OCI-LY1 (cell line): ENCODE data around the gene DUSP7.

Experiments used
- H2AFZ ChIP-seq: fragments of 200-600 bp; sonication (generic), shearing (Covaris generic); 2 replicates; pipeline ENCODE4 v1.6.0; 2014; ENCODE audit warnings: antibody characterized with exemption, mild to moderate bottlenecking, low read length
- H3F3A ChIP-seq: fragments of 200-600 bp; sonication (generic), shearing (Covaris generic); 2 replicates; pipeline ENCODE4 v1.6.0; 2014; ENCODE audit warnings: mild to moderate bottlenecking, antibody characterized with exemption, low read length, moderate library complexity; ENCODE audit not compliant: insufficient read depth
- H3K27ac ChIP-seq: fragments of 200-600 bp; sonication (generic); 2 replicates; pipeline ENCODE4 v1.5.1; 2014; ENCODE audit warnings: low read length, mixed run types, mild to moderate bottlenecking, low read depth; ENCODE audit not compliant: poor library complexity, severe bottlenecking
- H3K27me3 ChIP-seq: fragments of 200-600 bp; sonication (generic); 2 replicates; pipeline ENCODE4 v1.6.0; 2014; ENCODE audit warnings: antibody characterized with exemption, mild to moderate bottlenecking, low read length, moderate library complexity; ENCODE audit not compliant: insufficient read depth
- H3K36me3 ChIP-seq: fragments of 200-600 bp; sonication (generic); 2 replicates; pipeline ENCODE4 v1.6.1; 2014; ENCODE audit warnings: mild to moderate bottlenecking, antibody characterized with exemption, low read length, moderate library complexity, mixed read lengths; ENCODE audit not compliant: insufficient read depth
- H3K4me1 ChIP-seq: fragments of 200-600 bp; sonication (generic); 2 replicates; pipeline ENCODE4 v1.5.1; 2014; ENCODE audit warnings: mild to moderate bottlenecking, low read length, moderate library complexity; ENCODE audit not compliant: insufficient read depth, severe bottlenecking
- H3K4me2 ChIP-seq: fragments of 200-600 bp; sonication (generic), shearing (Covaris generic); 2 replicates; pipeline ENCODE4 v1.6.1; 2014; ENCODE audit warnings: low read length
- H3K4me3 ChIP-seq: fragments of 200-600 bp; sonication (generic); 2 replicates; pipeline ENCODE4 v1.5.1; 2014; ENCODE audit warnings: low read length, low read depth, mild to moderate bottlenecking, mixed read lengths; ENCODE audit not compliant: poor library complexity, severe bottlenecking
- H3K79me2 ChIP-seq: fragments of 200-600 bp; shearing (Covaris generic); 2 replicates; pipeline ENCODE4 v1.6.1; 2016; ENCODE audit warnings: mixed run types, low read length, mixed read lengths; ENCODE audit not compliant: insufficient read depth
- H3K9ac ChIP-seq: fragments of 200-600 bp; sonication (generic), shearing (Covaris generic); 2 replicates; pipeline ENCODE4 v1.6.1; 2014; ENCODE audit warnings: mild to moderate bottlenecking, low read length, mixed read lengths
- H3K9me2 ChIP-seq: fragments of 200-600 bp; sonication (generic), shearing (Covaris generic); 2 replicates; pipeline ENCODE4 v1.6.1; 2014; ENCODE audit warnings: low read depth, mild to moderate bottlenecking, low read length, mixed read lengths
- H3K9me3 ChIP-seq: fragments of 200-600 bp; shearing (Covaris generic); 2 replicates; pipeline ENCODE4 v1.6.1; 2014; ENCODE audit warnings: low read length, mixed read lengths
- H4K20me1 ChIP-seq: fragments of 200-600 bp; sonication (generic), shearing (Covaris generic); 2 replicates; pipeline ENCODE4 v1.6.0; 2016; ENCODE audit warnings: mild to moderate bottlenecking, low read length; ENCODE audit not compliant: insufficient read depth
- CTCF ChIP-seq: fragments of 200-600 bp; sonication (generic), shearing (Covaris generic); IDR thresholded peaks from 2 replicates; pipeline ENCODE4 v1.5.1; 2017; ENCODE audit warnings: mild to moderate bottlenecking, antibody characterized with exemption, low read length, moderate library complexity, mixed read lengths
- EZH2 ChIP-seq: fragments of 200-600 bp; sonication (generic), shearing (Covaris generic); IDR thresholded peaks from 2 replicates; pipeline ENCODE4 v1.8.0; 2017; ENCODE audit warnings: borderline replicate concordance, mixed run types, mild to moderate bottlenecking, antibody characterized with exemption, low read length, moderate library complexity, mixed read lengths

DUSP7 gene

GRCh38 chr3:52094571-52095485 lies 38.5 kb upstream of the DUSP7 start:
- Histone ChIP-seq H3K4me2 (no peak overlapping the region), H3K79me2 (no peaks in the 10 kb centered on the region), H2AFZ (no peak overlapping the region), H3K36me3 (peaks cover 9% of the 10 kb centered on the region; the same call in 1 of the 2 replicates), H3K27me3 (no peaks in the 10 kb centered on the region), H3K4me1 (no peaks in the 10 kb centered on the region), H3K9me3 (no peaks in the 10 kb centered on the region), H4K20me1 (no peaks in the 10 kb centered on the region), H3K27ac (no peak overlapping the region), H3K9me2 (no peaks in the 10 kb centered on the region), H3K9ac (no peak overlapping the region), H3K4me3 (no peak overlapping the region), H3F3A (no peaks in the 10 kb centered on the region)
- TF ChIP-seq EZH2 (no peak), CTCF (no peak)

DNA sequence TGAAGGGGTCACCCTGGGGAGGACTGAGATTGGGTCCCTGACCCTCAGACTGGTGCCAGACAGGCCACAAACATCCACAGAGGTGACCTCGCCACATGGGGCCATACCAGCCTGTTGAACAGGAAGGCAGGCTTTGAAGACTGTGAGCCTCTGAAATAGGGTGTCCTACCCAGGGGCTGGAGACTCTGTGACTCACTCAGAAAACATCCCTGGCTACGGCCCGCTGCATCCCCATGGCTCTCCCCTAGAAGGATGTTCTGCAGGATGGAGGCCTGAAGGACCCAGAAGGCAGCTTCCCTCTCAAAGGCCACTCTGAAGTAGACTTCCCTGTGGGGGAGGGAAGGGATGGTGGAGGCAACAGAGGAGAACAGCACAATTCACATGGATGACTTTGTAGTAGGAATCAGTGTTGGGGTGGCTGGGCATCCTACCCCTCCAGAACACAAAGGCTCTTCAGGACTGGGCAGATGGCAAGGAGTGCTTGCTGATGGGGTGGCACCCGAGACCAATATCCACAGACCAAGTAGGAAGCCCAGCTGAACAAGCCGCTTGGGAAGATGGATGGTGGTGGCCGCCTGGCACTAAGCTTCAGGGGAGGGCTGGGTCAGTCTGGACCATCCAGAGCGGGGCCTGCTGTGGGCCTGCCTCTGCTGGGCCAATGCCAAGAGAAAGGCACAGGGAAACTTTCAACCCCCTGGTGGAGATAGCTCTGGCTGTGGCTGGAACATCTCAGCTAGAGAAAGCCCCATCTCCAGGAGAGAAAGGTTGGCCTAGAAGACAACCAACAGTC lies 37.6 kb upstream of the DUSP7 start:
- Histone ChIP-seq H3K4me2 (no peak overlapping the region), H3K4me1 (no peaks in the 10 kb centered on the region), H3K9me2 (no peaks in the 10 kb centered on the region), H3K36me3 (peaks cover 8% of the 10 kb centered on the region; the same call in 1 of the 2 replicates), H2AFZ (no peak overlapping the region), H4K20me1 (no peaks in the 10 kb centered on the region), H3K27ac (no peak overlapping the region), H3K9me3 (no peaks in the 10 kb centered on the region), H3K79me2 (no peaks in the 10 kb centered on the region), H3K4me3 (no peak overlapping the region), H3K27me3 (no peaks in the 10 kb centered on the region), H3F3A (no peaks in the 10 kb centered on the region), H3K9ac (no peak overlapping the region)
- no peak for TF ChIP-seq EZH2
- TF ChIP-seq CTCF: no peak

- no peaks in the 10 kb centered on the region for H3K79me2 ChIP-seq
- H3K27me3 ChIP-seq: no peaks in the 10 kb centered on the region
- H3K27ac ChIP-seq: no peak overlapping the region
- no peaks in the 10 kb centered on the region for H4K20me1 ChIP-seq
- no peaks in the 10 kb centered on the region for H3K9me2 ChIP-seq
- H3K36me3 ChIP-seq: peaks cover 8% of the 10 kb centered on the region; the same call in 1 of the 2 replicates
- no peak overlapping the region for H2AFZ ChIP-seq
- TF ChIP-seq CTCF (no peak), EZH2 (no peak)
- no peak overlapping the region for H3K4me2 ChIP-seq
- H3K9ac ChIP-seq: no peak overlapping the region
- H3K4me3 ChIP-seq: no peak overlapping the region
- H3K4me1 ChIP-seq: no peaks in the 10 kb centered on the region
- H3K9me3 ChIP-seq: no peaks in the 10 kb centered on the region
- H3F3A ChIP-seq: no peaks in the 10 kb centered on the region
Observed at GRCh38 chr3:52092891-52093290, 36.5 kb upstream of the DUSP7 start.
